DOHH2 (cell line): ENCODE results near the gene ZNF813.

ENCODE experiments used
- H3F3A ChIP-seq: fragments of 200-600 bp; sonication (generic), shearing (Covaris generic); 2 replicates; pipeline ENCODE4 v1.6.0; 2016; ENCODE audit warnings: antibody characterized with exemption, mild to moderate bottlenecking; ENCODE audit not compliant: control insufficient read depth, insufficient read depth
- H3K27ac ChIP-seq: fragments of 200-600 bp; sonication (generic); 2 replicates; pipeline ENCODE4 v1.5.1; 2014; ENCODE audit warnings: low read depth, mild to moderate bottlenecking, low read length, moderate library complexity
- H3K27me3 ChIP-seq: fragments of 200-600 bp; sonication (generic); 2 replicates; pipeline ENCODE4 v1.6.1; 2014; ENCODE audit warnings: mild to moderate bottlenecking, low read length, mixed read lengths; ENCODE audit not compliant: control insufficient read depth
- H3K36me3 ChIP-seq: fragments of 200-600 bp; sonication (generic); 2 replicates; pipeline ENCODE4 v1.6.1; 2014; ENCODE audit warnings: mild to moderate bottlenecking, low read length, moderate library complexity, mixed read lengths; ENCODE audit not compliant: control insufficient read depth
- H3K4me1 ChIP-seq: fragments of 200-600 bp; sonication (generic); 2 replicates; pipeline ENCODE4 v1.6.1; 2014; ENCODE audit warnings: mild to moderate bottlenecking, low read length, mixed read lengths; ENCODE audit not compliant: control insufficient read depth
- H3K4me2 ChIP-seq: fragments of 200-600 bp; sonication (generic); 2 replicates; pipeline ENCODE4 v1.6.0; 2014; ENCODE audit warnings: mild to moderate bottlenecking, low read length, moderate library complexity
- H3K4me3 ChIP-seq: fragments of 200-600 bp; sonication (generic); 2 replicates; pipeline ENCODE4 v1.5.1; 2014; ENCODE audit warnings: mild to moderate bottlenecking, low read length, mixed read lengths
- H3K79me2 ChIP-seq: fragments of 200-600 bp; sonication (generic); 2 replicates; pipeline ENCODE4 v1.6.1; 2014; ENCODE audit warnings: mild to moderate bottlenecking, low read length, mixed read lengths; ENCODE audit not compliant: control insufficient read depth
- H3K9me2 ChIP-seq: fragments of 200-600 bp; sonication (generic); replicated peaks from 2 replicates; pipeline ENCODE4 v1.6.1; 2014; ENCODE audit warnings: mild to moderate bottlenecking, low read length, mixed read lengths; ENCODE audit not compliant: control insufficient read depth
- H3K9me3 ChIP-seq: fragments of 200-600 bp; sonication (generic); 2 replicates; pipeline ENCODE4 v1.6.1; 2014; ENCODE audit warnings: antibody characterized with exemption, low read length, mixed read lengths; ENCODE audit not compliant: control insufficient read depth, insufficient read depth
- H4K20me1 ChIP-seq: fragments of 200-600 bp; sonication (generic); 2 replicates; pipeline ENCODE4 v1.6.0; 2014; ENCODE audit warnings: low read depth, mild to moderate bottlenecking, antibody characterized with exemption, low read length, moderate library complexity; ENCODE audit not compliant: control insufficient read depth, insufficient read depth
- EZH2phosphoT487 ChIP-seq: fragments of 200-600 bp; sonication (generic); IDR thresholded peaks from 2 replicates; pipeline ENCODE4 v1.6.1; 2017; ENCODE audit warnings: borderline replicate concordance, mild to moderate bottlenecking, antibody characterized with exemption, low read length, moderate library complexity, mixed read lengths
- TF ChIP-seq, protein P1 (sequence below): fragments of 200-600 bp; sonication (generic); IDR thresholded peaks from one replicate; pipeline ENCODE4 v1.5.1; 2014; ENCODE audit warnings: antibody characterized with exemption, mild to moderate bottlenecking, low read depth, low read length; ENCODE audit not compliant: poor library complexity, severe bottlenecking

Gene ZNF813

DNA sequence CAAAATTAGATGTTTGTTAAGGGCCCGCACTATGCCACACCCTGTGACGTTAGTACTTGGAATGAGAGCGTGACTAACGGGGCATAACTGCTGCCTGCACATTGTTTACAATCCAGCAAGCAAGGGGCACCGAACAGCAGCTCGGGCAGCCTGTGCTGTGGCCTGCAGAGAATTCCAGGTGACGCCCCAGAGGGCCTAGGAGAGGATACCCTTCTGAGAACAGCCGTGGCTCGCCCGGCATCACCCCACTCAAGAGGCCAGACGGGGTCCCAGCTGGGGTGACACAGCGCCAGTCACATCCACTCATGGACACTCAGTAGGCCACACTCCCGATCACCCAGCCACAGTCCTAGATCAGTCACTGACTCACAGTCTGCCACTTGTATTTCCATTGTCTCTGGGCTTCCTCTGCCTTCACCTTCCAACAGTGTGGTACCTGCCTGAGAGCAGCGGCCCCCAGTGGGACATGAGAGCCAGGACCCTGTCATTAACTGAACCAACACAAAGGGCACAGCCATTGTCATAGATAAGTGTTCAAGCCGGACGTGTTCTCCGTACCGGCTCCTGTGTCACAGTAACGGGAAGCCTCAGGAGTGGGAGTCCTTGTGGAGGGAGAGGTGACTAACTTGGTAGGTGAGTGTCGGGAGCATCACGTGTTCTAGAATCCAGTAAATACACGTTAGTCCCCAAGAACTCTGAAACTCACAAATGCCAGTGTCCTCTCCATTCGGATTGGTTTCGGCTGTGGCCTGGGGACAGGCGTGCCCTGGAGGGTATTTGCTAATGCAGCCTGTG lies 77.9 kb downstream of the ZNF813 start:
- Histone ChIP-seq H3K79me2 (no peaks in the 10 kb centered on the region), H3K9me3 (no peaks in the 10 kb centered on the region), H3K27me3 (no peaks in the 10 kb centered on the region), H3K27ac (no peak overlapping the region), H3F3A (no peaks in the 10 kb centered on the region), H3K4me1 (no peaks in the 10 kb centered on the region), H3K36me3 (no peaks in the 10 kb centered on the region), H4K20me1 (no peaks in the 10 kb centered on the region), H3K4me2 (no peak overlapping the region), H3K4me3 (no peak overlapping the region), H3K9me2 (no peaks in the 10 kb centered on the region)
- TF ChIP-seq EZH2phosphoT487 = no peak
- TF ChIP-seq, protein P1, sequence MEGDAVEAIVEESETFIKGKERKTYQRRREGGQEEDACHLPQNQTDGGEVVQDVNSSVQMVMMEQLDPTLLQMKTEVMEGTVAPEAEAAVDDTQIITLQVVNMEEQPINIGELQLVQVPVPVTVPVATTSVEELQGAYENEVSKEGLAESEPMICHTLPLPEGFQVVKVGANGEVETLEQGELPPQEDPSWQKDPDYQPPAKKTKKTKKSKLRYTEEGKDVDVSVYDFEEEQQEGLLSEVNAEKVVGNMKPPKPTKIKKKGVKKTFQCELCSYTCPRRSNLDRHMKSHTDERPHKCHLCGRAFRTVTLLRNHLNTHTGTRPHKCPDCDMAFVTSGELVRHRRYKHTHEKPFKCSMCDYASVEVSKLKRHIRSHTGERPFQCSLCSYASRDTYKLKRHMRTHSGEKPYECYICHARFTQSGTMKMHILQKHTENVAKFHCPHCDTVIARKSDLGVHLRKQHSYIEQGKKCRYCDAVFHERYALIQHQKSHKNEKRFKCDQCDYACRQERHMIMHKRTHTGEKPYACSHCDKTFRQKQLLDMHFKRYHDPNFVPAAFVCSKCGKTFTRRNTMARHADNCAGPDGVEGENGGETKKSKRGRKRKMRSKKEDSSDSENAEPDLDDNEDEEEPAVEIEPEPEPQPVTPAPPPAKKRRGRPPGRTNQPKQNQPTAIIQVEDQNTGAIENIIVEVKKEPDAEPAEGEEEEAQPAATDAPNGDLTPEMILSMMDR = no peak
